GM19324 (cell line): Measurements from ENCODE around the gene TRPM2.
"Not testable (repeated sequence)": the region's sequence is repeated elsewhere in the genome, so short reads cannot be mapped to it uniquely, and the experiment has no call there.

Experiments
- ATAC-seq: cut with Tn5 transposase; IDR thresholded peaks from one replicate; pipeline ENCODE4 v1.9.1; 2021; ENCODE audit warnings: mild to moderate bottlenecking, moderate library complexity; ENCODE audit not compliant: unreplicated experiment, low FRiP score

Gene TRPM2

DNA sequence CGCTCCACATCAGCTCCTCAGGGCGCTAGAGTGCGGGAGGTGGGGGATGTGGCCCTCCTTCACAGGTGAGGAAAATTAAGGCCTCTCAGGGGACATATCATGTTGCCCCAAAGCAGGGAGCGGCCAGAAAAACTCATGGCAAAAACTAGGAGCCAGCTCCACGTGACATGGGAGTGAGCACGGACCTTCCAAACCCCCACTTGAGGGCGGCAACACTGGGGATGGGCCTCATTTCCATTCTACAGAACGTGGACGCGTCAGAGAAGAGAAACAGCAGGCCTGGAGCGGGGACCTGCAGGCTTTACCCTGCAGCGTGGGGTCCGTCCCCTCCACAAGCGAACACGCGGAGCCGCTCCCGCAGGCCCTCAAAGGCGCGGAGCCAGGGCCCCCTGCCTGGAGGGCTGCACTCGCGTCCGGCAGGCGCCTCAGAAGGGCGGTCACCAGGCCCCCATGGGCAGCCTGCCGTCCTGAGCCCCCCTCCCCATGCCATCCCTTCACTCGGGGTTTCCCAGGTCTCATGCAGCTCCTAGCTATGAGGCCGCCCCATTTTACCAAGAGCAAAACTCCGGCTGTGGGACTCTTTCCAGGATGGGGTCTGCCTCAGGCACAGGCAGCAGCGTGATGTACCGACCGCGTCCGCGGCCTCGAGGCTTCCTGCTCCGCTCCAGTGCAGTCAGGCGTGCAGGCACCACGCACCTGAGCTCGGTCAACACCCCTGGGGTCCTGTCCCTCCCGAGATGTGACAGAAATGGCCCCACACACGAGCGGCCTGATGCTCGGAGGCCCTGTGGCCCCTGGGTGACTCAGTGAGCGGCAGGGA, 19.7 kb upstream of the TRPM2 start:
- ATAC-seq = no peak

DNA sequence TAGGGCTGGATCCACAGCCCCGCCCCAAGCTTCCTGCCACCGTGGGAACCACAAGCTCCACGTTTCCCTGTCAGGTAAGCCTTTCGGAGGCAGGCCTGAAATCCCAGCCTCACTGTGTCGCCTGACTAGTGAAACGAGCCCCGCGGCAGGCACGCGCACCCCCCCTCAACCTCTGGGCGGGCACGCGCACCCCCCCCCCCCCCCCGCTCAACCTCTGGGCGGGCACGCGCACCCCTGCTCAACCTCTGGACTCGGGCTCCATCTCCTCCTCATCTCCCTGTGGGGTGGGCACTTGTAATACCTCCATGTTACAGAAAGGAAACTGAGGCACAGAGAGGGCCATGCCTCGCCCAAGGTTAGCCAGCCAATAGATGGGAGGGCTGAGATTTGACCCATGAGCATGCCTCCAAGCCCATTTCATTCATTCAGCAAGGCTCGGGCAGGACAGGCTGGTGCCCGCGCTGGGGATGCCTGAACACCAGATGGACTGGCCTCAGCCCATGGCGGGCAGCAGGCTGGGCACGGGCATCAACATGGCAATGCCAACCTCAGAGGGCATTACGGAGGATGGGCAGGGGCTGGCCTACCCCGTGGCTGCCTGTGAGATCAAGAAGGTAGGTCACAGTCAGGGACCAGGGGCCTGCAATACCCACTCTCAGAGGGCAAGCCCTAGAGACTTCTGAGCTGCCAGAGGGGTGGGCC, 18.9 kb upstream of the TRPM2 start:
- no peak for ATAC-seq

- ATAC-seq = no peak
Observed at GRCh38 chr21:44335266-44336059, 18.0 kb upstream of the TRPM2 start.

DNA sequence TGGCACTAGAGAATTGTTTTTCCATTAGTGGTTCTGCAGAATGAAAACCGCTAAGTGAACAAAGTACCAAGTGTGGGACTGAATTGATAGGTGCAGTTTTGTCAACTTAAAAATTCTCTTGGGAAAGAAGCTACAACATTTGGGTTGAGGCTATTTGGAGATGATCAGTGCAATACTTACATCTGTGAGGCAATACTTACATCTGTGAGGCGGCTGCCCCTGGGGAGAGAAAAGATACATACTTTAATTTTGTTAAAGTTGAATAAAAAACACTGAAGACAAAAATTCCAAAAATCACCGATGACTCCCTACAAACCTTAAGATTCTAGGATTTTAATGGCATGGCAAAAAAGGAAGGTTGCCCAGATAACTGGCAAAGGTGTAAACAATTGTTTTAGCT, 16.0 kb upstream of the TRPM2 start:
- ATAC-seq = no peak

- ATAC-seq = no peak
Observed at GRCh38 chr21:44337941-44338895, 15.2 kb upstream of the TRPM2 start.

- peak; percentile 93 for ATAC-seq
Observed at GRCh38 chr21:44338971-44339910, 14.2 kb upstream of the TRPM2 start, which contains the start of gene CFAP410. Gene CFAP410, minus strand, starts transcription at chr21:44339390. Its CDS starts 196 bp downstream, at chr21:44339194.

GRCh38 chr21:44341726-44342458, 11.5 kb upstream of the TRPM2 start:
- not testable (repeated sequence) for ATAC-seq

DNA sequence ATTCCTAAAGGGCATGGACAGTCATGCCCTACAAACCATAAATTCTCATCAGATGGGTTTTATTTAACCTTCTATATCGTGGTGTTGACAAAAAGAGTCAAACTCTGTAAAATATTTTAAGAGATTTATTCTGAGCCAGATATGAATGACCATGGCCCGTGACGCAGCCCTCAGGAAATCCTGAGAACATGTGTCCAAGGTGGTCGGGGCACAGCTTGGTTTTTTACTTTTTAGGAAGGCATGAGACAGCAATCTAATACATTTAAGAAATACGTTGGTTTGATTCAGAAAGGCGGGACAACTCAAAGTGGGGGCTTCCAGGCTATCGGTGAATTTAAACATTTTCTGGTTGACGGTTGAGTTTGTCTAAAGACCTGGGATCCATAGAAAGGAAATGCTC, 10.4 kb upstream of the TRPM2 start:
- not testable (repeated sequence) for ATAC-seq

GRCh38 chr21:44344541-44345183, 8.8 kb upstream of the TRPM2 start:
- ATAC-seq = no peak

DNA sequence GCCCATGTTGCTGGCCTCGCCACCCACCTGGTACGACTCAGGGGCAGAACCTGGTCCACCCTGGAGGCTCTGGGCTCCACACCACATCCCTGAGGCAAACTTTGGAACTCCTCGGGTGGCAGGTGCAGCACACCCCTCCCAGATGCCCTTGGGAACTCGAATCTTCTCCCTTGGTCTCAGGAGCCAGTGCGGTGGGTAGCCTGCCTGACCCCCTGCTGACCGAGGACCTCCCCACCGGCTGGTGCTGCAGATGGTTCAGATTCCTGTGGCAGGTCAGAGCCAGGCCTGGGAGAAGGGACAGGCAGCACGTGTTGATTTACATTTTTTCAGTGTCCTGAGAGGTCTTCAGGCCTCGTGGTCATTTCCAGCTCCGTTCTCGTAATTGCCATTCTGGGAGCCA, 7.9 kb upstream of the TRPM2 start:
- ATAC-seq = no peak

GRCh38 chr21:44347911-44348451, 5.4 kb upstream of the TRPM2 start:
- no peak for ATAC-seq

GRCh38 chr21:44348861-44349260, 4.6 kb upstream of the TRPM2 start:
- ATAC-seq = no peak

DNA sequence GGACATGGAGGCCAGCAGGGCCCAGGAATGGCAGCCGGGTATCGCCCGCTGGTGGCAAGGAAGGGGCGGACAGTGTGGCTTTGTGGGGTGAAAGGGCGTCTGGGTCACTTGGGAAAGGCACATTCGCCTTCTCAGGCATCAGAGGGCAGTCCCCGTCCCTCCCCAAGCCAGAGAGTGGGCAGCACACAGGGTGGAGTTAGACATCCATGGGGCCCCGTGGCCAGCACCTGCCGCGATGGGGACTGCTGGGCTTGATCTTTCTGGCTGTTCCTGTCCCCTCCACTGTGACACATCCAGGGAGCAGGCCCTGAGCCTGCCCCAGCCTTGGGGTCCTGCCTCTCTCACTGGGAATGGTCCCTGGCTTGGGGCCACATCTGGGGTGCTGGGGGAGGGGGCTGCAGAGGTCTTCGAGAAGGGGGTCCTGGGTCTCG, 4.0 kb upstream of the TRPM2 start:
- no peak for ATAC-seq

GRCh38 chr21:44349847-44350772, 3.3 kb upstream of the TRPM2 start:
- no peak for ATAC-seq

DNA sequence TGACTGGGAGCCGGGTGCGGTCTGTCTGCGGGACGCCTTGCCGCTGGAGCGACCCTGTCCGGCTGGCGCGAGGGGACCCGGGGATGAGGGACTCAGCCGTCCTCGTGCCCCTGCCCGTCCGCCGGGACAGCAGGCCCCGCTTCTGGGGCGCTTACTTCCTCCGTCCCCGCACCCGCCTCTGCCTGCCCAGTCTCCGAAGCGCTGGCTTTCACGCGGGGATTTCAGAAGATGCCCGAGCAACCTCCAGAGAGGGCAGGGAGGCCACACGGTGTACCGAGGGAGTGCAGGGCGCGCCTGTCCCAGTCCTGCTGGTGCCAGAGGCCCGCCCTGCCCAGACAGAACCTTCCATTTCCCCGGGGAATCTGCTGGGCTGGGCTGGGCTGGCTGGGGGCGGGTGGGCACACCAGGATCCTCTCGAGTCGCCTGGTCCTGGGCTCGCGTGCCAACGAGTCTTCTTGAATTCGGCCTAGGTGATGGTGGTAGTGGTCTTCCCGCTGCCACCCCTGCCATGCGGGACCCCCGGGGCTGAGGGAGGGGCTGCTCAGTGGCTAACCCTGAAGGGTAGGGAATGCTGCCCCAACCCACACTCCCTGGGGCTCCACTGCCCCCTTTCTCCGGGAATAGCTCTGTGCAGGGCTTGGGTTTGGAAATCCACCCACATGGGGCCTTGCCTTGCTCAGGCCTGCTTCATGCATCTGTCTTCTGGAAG, 2.5 kb upstream of the TRPM2 start:
- ATAC-seq = no peak
